Fibroblast of peridontal ligament (primary cell): ENCODE results near the gene BRD4.

Experiments
- DNase-seq: peaks from one replicate; pipeline ENCODE4 v3.0.0-alpha.2; 2010; ENCODE audit errors: extremely low read depth

Gene BRD4

DNA sequence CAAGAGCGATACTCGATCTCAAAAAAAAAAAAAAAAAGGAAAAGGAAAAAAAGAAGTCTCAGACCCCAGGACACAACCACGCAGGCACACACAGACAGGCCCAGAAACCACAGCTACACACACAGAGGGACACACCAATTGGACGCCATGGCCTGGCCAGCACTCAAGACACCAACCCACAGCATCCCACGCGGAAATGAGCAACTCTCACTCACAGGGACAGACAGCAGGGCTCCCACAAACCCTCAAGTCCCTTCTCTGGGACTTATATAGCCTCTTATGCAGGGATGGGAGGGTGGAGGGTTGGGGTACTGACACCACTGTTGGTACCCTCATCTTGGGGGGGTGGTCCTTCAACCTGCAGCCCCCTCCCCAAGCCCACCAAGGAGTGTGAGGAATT, 137.4 kb downstream of the BRD4 start:
- peak; percentile 41 for DNase-seq

DNA sequence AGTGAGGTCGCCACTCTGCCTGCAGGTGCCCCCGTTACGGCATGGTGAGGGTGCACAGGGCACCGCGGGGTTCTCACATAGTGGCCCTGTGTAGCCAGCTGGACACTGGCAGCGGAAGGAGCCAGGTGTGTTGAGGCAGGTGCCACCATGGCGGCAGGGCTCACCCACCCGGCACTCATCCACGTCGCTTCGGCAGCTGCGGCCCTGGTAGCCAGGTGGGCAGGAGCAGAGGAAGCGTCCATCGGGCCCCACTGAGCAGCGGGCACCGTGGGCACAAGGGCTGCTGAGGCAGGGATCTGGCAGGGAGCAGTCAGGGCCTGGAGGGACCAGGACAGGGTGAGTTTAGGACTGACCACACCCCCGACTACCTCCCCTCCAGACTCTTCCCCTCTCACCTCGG, 140.4 kb downstream of the BRD4 start:
- no peak for DNase-seq

DNA sequence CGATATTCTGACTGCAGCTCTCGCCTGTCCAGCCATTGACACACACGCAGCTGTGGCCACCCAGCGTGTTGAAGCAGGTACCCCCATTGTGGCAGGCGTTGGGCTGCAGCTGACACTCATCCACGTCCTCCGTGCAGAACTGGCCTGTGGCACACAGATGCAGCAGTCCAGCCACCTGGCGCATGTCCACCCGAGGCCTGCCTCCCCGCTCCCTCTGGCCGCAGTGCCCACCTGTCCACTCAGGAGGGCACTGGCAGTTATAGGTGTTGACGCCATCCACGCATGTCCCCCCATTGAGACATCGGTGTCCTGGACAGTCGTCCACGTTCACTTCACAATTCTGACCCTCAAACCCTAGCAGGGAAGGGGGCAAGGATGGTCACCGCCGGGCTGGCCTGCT, 140.8 kb downstream of the BRD4 start:
- DNase-seq: no peak

DNA sequence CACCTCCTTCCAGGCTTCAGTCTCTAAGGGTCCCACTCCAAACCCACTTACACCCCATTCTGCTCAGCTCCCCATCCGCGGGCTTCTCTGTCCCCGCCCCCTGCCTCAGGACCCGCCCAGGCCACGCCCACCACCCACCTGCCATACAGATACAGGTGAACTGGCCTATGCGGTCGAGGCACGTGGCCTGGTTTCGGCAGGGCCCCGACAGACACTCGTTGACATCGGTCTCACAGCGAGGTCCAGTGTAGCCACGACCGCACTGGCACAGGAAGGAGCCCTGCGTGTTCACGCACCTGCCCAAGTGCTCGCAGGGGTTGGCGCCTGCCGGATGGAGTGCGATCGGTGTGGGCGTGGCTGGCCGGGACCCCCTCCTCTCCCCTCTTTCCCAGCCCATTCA, 143.5 kb downstream of the BRD4 start:
- no peak for DNase-seq

DNA sequence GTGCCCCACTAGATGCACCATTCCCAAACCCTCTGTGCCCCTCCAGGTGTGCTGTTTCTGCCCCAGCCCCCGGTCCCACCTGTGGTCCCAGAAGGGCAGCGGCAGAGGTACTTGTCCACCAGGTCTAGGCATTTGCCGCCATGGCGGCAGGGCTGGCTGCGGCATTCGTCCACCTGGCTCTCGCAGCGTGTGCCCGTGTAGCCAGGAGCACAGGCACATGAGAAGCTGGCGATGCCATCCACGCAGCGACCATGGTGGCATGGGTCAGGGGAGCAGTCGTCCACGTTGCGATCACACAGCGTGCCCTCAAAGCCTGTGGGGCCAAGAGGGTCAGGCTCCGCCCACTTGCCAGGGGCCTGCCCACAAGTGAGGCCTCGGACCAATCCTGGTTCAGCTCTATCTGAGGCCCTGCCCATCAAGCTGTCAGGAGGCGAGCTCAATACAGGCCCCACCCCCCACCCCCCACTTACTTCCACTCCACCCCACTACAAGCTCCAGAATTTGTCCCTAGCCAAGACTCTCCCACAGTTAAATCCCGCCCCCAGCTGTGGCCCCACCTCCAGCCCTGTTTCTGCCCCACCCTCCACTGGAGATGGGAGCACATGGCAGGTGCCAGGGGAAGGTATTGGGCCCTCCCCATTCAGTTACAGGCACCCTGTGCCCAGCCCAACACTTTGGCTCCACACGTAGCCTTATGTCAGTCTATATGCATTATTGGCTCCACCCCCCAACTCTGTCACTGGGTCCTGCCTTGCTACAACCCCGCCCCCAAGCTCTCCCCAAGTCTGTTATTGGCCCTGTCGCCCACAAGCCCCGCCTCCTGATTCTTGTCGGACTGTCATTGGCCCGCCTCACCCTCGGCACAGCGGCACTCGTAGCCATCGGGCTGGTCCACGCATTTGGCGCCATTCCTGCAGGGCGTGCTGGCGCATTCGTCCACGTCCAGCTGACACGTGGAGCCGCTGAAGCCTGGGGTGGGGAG, 145.0 kb downstream of the BRD4 start:
- DNase-seq: no peak
